ENCODE measurements around the gene NGFR.
A peak's percentile ranks its signal among the peaks of the same experiment; 100 is the strongest.

NGFR gene

GRCh38 chr17:49495842-49496182, 719 bp downstream of the NGFR start:
- no peak for DNase-seq

DNA sequence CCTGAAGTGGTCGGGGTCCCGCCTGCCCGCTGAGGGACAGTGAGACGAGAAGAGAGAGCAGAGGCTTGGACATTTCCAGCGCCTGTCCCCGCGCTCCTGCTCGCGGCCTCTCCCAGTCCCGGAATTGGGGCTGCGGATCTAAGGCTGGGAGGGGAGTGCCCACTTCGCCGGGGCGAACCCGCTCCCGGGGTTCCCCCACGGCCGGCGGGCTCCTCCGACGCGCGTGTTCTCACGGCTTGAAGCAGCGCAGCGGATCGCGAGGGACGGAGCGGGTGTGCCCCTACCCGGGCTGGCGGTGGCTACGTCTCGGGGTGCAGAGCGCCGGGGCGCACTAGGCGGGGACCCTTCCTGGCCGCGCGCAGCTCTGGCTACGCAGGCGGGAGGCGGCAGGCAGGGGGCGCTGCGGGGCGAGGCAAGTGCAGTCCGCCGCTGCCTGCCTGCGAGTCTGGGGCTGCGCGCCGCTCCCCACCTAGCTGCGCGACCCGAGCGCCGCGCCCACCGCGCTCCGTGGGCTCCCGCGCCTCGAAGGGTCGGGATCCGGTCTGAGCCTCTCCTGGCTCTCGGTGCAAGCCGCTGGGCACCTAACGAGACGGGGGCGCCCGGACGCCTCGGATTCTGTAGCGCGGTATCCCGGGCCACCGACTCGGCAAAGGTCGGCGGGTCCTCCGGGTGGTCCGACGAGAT, 1.2 kb downstream of the NGFR start:
- Histone ChIP-seq H3K27ac (no peak overlapping the region), H3K4me3 (ENCODE audit: low read depth, low read length) (peak overlapping the region; percentile 5), H3K27me3 (replicated peaks) (peaks cover 51% of the 10 kb centered on the region), H3K36me3 (replicated peaks) (no peaks in the 10 kb centered on the region)
- in situ Hi-C loops (cut with HindIII; ENCODE audit: low pct_ligation_motif_present, low sequenced_read_pairs) = no loop called here
- peak; percentile 56 for TF ChIP-seq CTCF (IDR thresholded peaks at IDR 0.05; ENCODE audit: low read depth, low read length, missing control alignments)
- DNase-seq = no peak

More at GRCh38 chr17:49495842-49496182, 719 bp downstream of the NGFR start:
- in situ Hi-C loops (cut with HindIII; ENCODE audit: low pct_ligation_motif_present, low sequenced_read_pairs) = no loop called here
- Histone ChIP-seq H3K36me3 (replicated peaks) (no peaks in the 10 kb centered on the region), H3K27ac (no peak overlapping the region), H3K4me3 (ENCODE audit: low read depth, low read length) (no peak overlapping the region), H3K27me3 (replicated peaks) (peaks cover 50% of the 10 kb centered on the region)
- no peak for TF ChIP-seq CTCF (IDR thresholded peaks at IDR 0.05; ENCODE audit: low read depth, low read length, missing control alignments)

DNA sequence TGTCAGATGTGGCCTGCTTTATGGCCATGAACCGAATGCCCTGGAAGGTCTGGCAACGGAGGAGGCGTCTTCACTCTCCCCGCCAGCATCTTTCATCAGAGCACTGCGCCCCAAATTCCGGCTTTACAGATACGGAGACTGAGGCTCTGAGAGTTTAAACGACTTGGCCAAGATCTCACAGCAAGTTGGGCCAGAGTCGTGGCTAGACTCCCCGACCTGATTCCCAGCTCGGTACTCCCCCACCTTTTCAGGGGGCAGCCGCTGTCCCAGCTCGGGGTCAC, 1.7 kb downstream of the NGFR start:
- TF ChIP-seq CTCF (IDR thresholded peaks at IDR 0.05; ENCODE audit: low read depth, low read length, missing control alignments) = no peak
- H3K27me3 ChIP-seq (replicated peaks) = peaks cover 49% of the 10 kb centered on the region
- no peak overlapping the region for H3K4me3 ChIP-seq (ENCODE audit: low read depth, low read length)
- no peak overlapping the region for H3K27ac ChIP-seq
- in situ Hi-C loops (cut with HindIII; ENCODE audit: low pct_ligation_motif_present, low sequenced_read_pairs) = no loop called here
- no peaks in the 10 kb centered on the region for H3K36me3 ChIP-seq (replicated peaks)
- no peak for DNase-seq

GRCh38 chr17:49497148-49498028, 2.3 kb downstream of the NGFR start:
- Histone ChIP-seq H3K27me3 (replicated peaks) (peaks cover 49% of the 10 kb centered on the region), H3K27ac (no peak overlapping the region), H3K36me3 (replicated peaks) (no peaks in the 10 kb centered on the region), H3K4me3 (ENCODE audit: low read depth, low read length) (no peak overlapping the region)
- in situ Hi-C loops (cut with HindIII; ENCODE audit: low pct_ligation_motif_present, low sequenced_read_pairs) = no loop called here
- no peak for DNase-seq
- TF ChIP-seq CTCF (IDR thresholded peaks at IDR 0.05; ENCODE audit: low read depth, low read length, missing control alignments) = no peak

GRCh38 chr17:49498029-49498615, 3.0 kb downstream of the NGFR start:
- Histone ChIP-seq H3K4me3 (ENCODE audit: low read depth, low read length) (no peak overlapping the region), H3K36me3 (replicated peaks) (no peaks in the 10 kb centered on the region), H3K27me3 (replicated peaks) (peaks cover 51% of the 10 kb centered on the region), H3K27ac (no peak overlapping the region)
- TF ChIP-seq CTCF (IDR thresholded peaks at IDR 0.05; ENCODE audit: low read depth, low read length, missing control alignments) = peak; percentile 23
- in situ Hi-C loops (cut with HindIII; ENCODE audit: low pct_ligation_motif_present, low sequenced_read_pairs) = no loop called here
- DNase-seq = no peak

All from brain microvascular endothelial cell (primary cell).